Stimulated activated CD4-positive, alpha-beta T cell treated with anti-CD3 and anti-CD28 coated beads, TNF-alpha, amount 100 ng/mL, for 48 hours (primary cell): ENCODE data around the gene KRTAP19-5.
"Not testable (repeated sequence)": the region's sequence is repeated elsewhere in the genome, so short reads cannot be mapped to it uniquely, and the experiment has no call there.

Experiments
- DNase-seq, 3 donors: peaks; one replicate each; pipeline ENCODE4 v3.0.0-alpha.2; 2020; ENCODE audit warnings: low read depth in 3 of 3

The KRTAP19-5 gene

GRCh38 chr21:30502041-30502440 is at the start of gene KRTAP19-5:
Gene KRTAP19-5, minus strand, starts transcription at chr21:30502141. Its CDS starts 51 bp downstream, at chr21:30502090.
- no peak for DNase-seq

- no peak for DNase-seq
Measured at GRCh38 chr21:30541764-30542163, 39.8 kb upstream of the KRTAP19-5 start, which contains the start of gene KRTAP19-6. Gene KRTAP19-6, minus strand, starts transcription at chr21:30541864. Its CDS starts 31 bp downstream, at chr21:30541833.

DNA sequence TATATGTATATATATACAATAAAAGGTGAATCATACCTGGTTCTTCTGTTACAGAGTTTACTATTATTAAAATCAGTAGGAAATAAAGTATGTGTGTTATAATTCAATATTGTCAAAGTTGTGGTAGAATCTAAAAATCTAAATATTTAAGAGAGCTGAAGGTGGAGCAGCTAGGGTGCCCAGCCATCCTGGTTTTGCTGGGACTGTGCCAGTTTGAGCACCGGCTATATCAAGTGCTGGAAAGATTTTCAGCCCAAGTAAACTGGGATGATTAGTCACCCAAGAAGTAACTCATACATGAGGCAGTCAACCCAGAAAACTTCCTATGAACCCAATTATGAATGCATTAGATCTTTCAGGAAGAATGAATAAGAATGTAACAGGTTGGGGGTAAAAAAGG is 16.9 kb upstream of the KRTAP19-5 start:
- DNase-seq, result no peak

GRCh38 chr21:30515681-30516080 is 13.7 kb upstream of the KRTAP19-5 start:
- no peak for DNase-seq

DNA sequence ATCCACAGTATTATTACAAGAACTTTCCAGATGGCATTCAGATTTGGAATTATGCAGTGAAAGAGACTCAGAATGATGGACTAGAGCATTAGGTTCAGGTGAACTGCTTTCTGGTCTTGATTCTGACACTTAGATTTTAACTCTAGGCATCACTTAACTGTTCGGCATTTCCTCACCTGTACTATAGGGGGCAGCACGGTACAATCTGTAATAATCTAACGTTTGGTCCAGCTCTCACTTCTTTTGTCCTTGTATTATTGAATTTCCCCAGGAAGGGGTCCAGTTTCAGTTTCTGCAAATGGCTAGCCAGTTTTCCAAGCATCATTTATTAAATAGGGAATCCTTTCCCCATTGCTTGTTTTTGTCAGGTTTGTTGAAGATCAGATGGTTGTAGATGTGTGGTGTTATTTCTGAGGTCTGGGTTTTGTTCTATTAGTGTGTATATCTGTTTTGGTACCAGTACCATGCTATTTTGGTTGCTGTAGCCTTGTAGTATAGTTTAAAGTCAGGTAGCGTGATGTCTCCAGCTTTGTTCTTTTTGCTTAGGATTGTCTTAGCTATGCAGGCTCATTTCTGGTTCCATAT is 3.8 kb upstream of the KRTAP19-5 start:
- DNase-seq, result not testable (repeated sequence)

DNA sequence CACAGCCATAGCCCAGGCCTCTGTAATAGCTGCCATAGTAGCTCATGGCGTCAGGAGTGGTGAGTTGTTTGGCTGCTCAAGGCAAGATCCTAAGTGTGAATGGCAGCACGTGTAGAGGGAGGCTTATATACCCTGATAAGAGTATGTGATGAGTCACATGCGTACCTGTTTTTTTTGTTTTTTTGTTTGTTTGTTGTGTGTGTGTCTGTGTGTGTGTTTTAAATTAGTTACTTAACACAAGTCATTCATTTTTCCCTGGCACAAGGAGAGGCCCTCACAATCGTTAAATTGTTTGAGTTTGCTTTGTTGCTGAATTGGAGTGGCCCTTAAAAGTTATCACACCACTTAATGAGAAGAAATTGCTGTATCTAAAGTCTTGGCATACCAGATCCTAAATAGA is 4.9 kb downstream of the KRTAP19-5 start, which contains the start of gene KRTAP19-4:
TSS of gene KRTAP19-4 (minus strand) at position 101 of the 400 bp plus-strand sequence. CDS start at position 46, 55 bp downstream.
- no peak for DNase-seq

GRCh38 chr21:30491963-30492428 is 9.9 kb downstream of the KRTAP19-5 start, which contains the start of gene KRTAP19-3:
Gene KRTAP19-3, minus strand, starts transcription at chr21:30492013. Its CDS starts 56 bp downstream, at chr21:30491957.
- no peak for DNase-seq

DNA sequence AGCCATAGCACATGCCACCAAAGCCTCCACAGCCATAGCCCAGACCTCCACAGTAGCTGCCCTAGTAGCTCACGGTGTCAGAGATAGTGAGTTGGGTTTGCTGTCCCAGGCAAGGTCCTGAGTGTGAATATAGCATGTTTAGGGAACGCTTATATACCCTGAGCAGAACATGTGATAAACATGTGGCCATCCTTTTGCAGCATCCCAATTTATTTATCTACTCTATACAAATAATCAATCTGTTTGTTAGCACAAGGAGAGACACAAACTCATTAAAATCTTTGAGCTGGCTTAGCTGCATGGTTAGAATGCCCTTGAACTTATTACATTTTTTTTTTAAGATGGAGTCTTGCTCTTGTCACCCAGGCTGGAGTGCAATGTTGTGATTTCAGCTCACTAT is 14.6 kb downstream of the KRTAP19-5 start, which contains the start of gene KRTAP19-2:
TSS of gene KRTAP19-2 (minus strand) at position 101 of the 400 bp plus-strand sequence. CDS start at position 13, 88 bp downstream.
- DNase-seq, result no peak

GRCh38 chr21:30486180-30486579 is 15.8 kb downstream of the KRTAP19-5 start:
- no peak for DNase-seq

- DNase-seq, result no peak
Measured at GRCh38 chr21:30482130-30482529, 19.8 kb downstream of the KRTAP19-5 start.

- no peak for DNase-seq
Measured at GRCh38 chr21:30480145-30480544, 21.8 kb downstream of the KRTAP19-5 start, which contains the start of gene KRTAP19-1. Gene KRTAP19-1, minus strand, starts transcription at chr21:30480367. Its CDS starts 50 bp downstream, at chr21:30480317.

GRCh38 chr21:30479259-30479658 is 22.7 kb downstream of the KRTAP19-5 start:
- no peak for DNase-seq

DNA sequence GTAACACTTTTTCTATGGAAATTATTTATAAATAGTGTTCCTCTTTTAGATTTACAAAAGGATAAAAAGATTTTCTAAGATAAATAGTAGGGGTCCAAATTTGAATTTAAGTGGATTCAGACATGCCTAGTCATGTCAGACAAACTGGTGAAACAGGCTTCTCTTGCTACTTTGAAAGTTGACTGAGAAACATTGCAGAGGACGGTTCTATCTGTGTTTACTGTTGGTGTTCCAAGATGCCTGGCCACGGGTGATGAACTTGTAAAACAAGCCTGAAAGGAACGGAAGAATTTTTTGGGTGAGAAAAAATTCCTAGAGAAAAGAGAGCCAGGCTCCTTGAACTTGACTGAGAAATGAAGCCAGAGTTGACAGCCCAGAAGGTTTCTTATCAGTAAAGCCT is 23.9 kb downstream of the KRTAP19-5 start:
- DNase-seq, result no peak

DNA sequence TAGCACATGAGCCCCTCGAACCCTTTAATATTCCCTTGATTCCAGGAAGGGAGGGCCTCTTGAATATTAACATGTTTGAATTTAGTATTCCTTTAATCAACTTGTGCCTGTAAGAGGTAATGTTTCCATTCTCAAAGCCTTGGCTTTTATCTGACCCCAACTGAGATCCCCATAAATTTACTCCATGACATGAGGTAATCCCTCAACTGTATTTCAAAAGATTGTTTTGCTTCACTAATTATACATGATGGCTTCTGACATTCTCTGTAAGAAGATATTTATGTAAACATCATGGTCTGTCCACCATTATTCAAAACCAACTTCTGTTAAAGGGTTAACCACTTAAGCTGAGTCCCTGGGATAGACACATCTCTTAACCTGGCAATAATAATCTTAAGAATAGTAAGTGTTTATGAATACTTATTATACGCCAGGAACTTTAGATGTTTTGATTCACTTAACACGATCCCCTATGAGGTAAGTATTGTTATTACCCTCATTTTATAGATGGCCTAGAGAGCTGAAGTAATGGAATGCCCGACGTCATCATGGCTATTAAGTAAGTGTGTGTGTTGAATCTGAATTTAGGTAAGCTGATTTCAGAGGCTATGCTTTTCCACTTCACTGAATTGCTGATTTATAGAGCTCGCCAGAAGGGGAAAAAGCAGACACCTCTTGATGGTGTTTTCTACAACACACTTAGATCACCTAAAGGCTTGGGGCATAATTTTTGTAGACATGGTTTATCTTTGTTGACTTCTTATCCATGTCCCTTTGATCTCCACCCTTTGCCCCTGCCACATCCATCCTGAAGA is 32.8 kb downstream of the KRTAP19-5 start:
- DNase-seq, result no peak

- no peak for DNase-seq
Measured at GRCh38 chr21:30463713-30464112, 38.2 kb downstream of the KRTAP19-5 start.
